K562 (cell line): ENCODE measurements around the gene SPHK2. TPM values are rescaled to one million over a fixed set of nuclear protein-coding genes. Genes with fewer than 3 reads are reported as not detected.

Source experiments
- BRD4 ChIP-seq: fragments of 200-600 bp; sonication (generic); IDR thresholded peaks from 2 replicates; pipeline ENCODE4 v1.6.1; 2017; ENCODE audit warnings: inconsistent platforms
- DDX20 ChIP-seq: fragments of 450-650 bp; IDR thresholded peaks from 2 replicates; pipeline ENCODE4 v1.6.1; 2016; ENCODE audit warnings: missing genetic modification characterization, low read depth, mild to moderate bottlenecking, missing compliant biosample characterization, moderate library complexity
- EGR1 ChIP-seq: fragments of 450-650 bp; conservative IDR thresholded peaks from 2 replicates; pipeline ENCODE4 v1.6.1; 2017; ENCODE audit warnings: mild to moderate bottlenecking
- FOSL1 ChIP-seq: fragments of 200-800 bp; sonication (Bioruptor generic); conservative IDR thresholded peaks from 2 replicates; pipeline ENCODE4 v1.6.1; 2016; ENCODE audit warnings: missing genetic modification characterization, missing compliant biosample characterization
- GABPA ChIP-seq: fragments of 200-800 bp; sonication (Bioruptor generic); conservative IDR thresholded peaks from 2 replicates; pipeline ENCODE4 v1.6.1; 2016; ENCODE audit warnings: low read depth, missing genetic modification characterization, missing compliant biosample characterization
- HDAC3 ChIP-seq: fragments of 450-650 bp; IDR thresholded peaks from 2 replicates; pipeline ENCODE4 v1.6.1; 2018; ENCODE audit warnings: borderline replicate concordance, mild to moderate bottlenecking, moderate library complexity; ENCODE audit not compliant: partially characterized antibody
- MCM2 ChIP-seq: fragments of 450-650 bp; IDR thresholded peaks from 2 replicates; pipeline ENCODE4 v1.6.1; 2017; ENCODE audit warnings: low read depth, mild to moderate bottlenecking
- NCOA1 ChIP-seq: fragments of 450-650 bp; IDR thresholded peaks from 2 replicates; pipeline ENCODE4 v1.6.1; 2016; ENCODE audit warnings: low read depth
- POLR2AphosphoS5 ChIP-seq: IDR thresholded peaks from 2 replicates; pipeline ENCODE4 v1.6.1; 2011; ENCODE audit warnings: mild to moderate bottlenecking, low read depth, low read length, moderate library complexity; ENCODE audit not compliant: control insufficient read depth, insufficient read depth
- POLR2B ChIP-seq: fragments of 450-650 bp; IDR thresholded peaks from 2 replicates; pipeline ENCODE4 v1.6.1; 2018; ENCODE audit warnings: low read depth; ENCODE audit not compliant: partially characterized antibody
- POU5F1 ChIP-seq: fragments of 150-350 bp; IDR thresholded peaks from 2 replicates; pipeline ENCODE4 v1.6.1; 2014; ENCODE audit warnings: borderline replicate concordance, low read length, low read depth, mild to moderate bottlenecking; ENCODE audit not compliant: partially characterized antibody
- RBFOX2 ChIP-seq: fragments of 200-400 bp; formaldehyde crosslinking; IDR thresholded peaks from 2 replicates; pipeline ENCODE4 v1.6.1; 2017; ENCODE audit warnings: low read depth, mild to moderate bottlenecking, low read length, moderate library complexity
- TEAD1 ChIP-seq, 2 experiments: fragments of 450-650 bp in 1 of 2; sonication (generic) in 1 of 2; formaldehyde crosslinking; IDR thresholded peaks; 2 replicates each; pipeline versions ENCODE4 v1.4.0 to v1.8.0; 2020 to 2022; ENCODE audit warnings: mild to moderate bottlenecking in 2 of 2, missing genetic modification reagents in 1 of 2
- ZBTB17 ChIP-seq: fragments of 450-650 bp; formaldehyde crosslinking; IDR thresholded peaks from 2 replicates; pipeline ENCODE4 v1.4.0; 2020; ENCODE audit warnings: mild to moderate bottlenecking
- ZKSCAN3 ChIP-seq: fragments of 250-450 bp; sonication (Bioruptor Pico); IDR thresholded peaks from 2 replicates; pipeline ENCODE4 v1.4.0; 2020
- ZNF354B ChIP-seq: fragments of 250-450 bp; sonication (Bioruptor Pico); IDR thresholded peaks from 2 replicates; pipeline ENCODE4 v1.4.0; 2020
- ZNF436 ChIP-seq: fragments of 250-450, 450-650 bp; sonication (Bioruptor Pico); formaldehyde crosslinking; IDR thresholded peaks from 2 replicates; pipeline ENCODE4 v1.7.0; 2020; ENCODE audit warnings: mild to moderate bottlenecking
- polyA plus RNA-seq, 8 experiments: library from polyadenylated mRNA; depleted of rRNA in 4 of 8; stranded (reverse) in 5 of 8; unstranded in 3 of 8; fragments of >200 nt; fragmentation: Nextera tagmentation in 2 of 8; fragmentation: Illumina TruSeq in 1 of 8; extraction: Ambion mirVana in 2 of 8; extraction: Trizol in 1 of 8; gene quantifications; 2 replicates each; pipeline versions ENCODE4 v1.2.1 to v1.2.3, GENCODE V29; 2011 to 2014; ENCODE audit warnings: inconsistent platforms in 1 of 8, missing spikeins in 1 of 8
- total RNA-seq, 7 experiments: library from RNA; depleted of rRNA in 6 of 7; stranded (reverse); fragments of >200 nt in 6 of 7; fragmentation: Illumina TruSeq in 2 of 7; extraction: Trizol in 2 of 7; gene quantifications; 2 replicates each; pipeline versions ENCODE4 v1.2.1 to v1.2.3, GENCODE V29; 2011 to 2021; ENCODE audit warnings: low replicate concordance in 1 of 7
- TF ChIP-seq, protein P1 (sequence below): fragments of 450-650 bp; formaldehyde crosslinking; IDR thresholded peaks from 2 replicates; pipeline ENCODE4 v1.4.0; 2022; ENCODE audit warnings: mild to moderate bottlenecking, moderate library complexity
- TF ChIP-seq, protein P2 (sequence below): fragments of 450-650 bp; IDR thresholded peaks from 2 replicates; pipeline ENCODE4 v1.6.1; 2016; ENCODE audit warnings: missing biosample characterization, missing genetic modification characterization
- TF ChIP-seq, protein P3 (sequence below), 3 experiments: fragments of 200-800 bp in 1 of 3; sonication (Bioruptor generic) in 1 of 3; sonication (generic) in 1 of 3; formaldehyde crosslinking in 1 of 3; IDR thresholded peaks; 2 replicates each; pipeline versions ENCODE4 v1.6.1 to v1.8.0; 2016 to 2022; ENCODE audit warnings: mild to moderate bottlenecking in 2 of 3, missing compliant biosample characterization in 2 of 3, missing genetic modification characterization in 2 of 3, missing genetic modification reagents in 1 of 3
- TF ChIP-seq, protein P4 (sequence below): fragments of 250-450 bp; sonication (Bioruptor Pico); IDR thresholded peaks from 2 replicates; pipeline ENCODE4 v1.4.0; 2020; ENCODE audit warnings: borderline replicate concordance
- TF ChIP-seq, protein P5 (sequence below): fragments of 250-450 bp; sonication (Bioruptor Pico); IDR thresholded peaks from 2 replicates; pipeline ENCODE4 v1.5.0; 2021

Gene SPHK2
- total and polyA plus RNA-seq, 9 of the 15 experiments (the other 6 are each of a cell fraction or from before 2014, with no cell fraction given): 0.10 to 15.2 (median 2.9) TPM

DNA sequence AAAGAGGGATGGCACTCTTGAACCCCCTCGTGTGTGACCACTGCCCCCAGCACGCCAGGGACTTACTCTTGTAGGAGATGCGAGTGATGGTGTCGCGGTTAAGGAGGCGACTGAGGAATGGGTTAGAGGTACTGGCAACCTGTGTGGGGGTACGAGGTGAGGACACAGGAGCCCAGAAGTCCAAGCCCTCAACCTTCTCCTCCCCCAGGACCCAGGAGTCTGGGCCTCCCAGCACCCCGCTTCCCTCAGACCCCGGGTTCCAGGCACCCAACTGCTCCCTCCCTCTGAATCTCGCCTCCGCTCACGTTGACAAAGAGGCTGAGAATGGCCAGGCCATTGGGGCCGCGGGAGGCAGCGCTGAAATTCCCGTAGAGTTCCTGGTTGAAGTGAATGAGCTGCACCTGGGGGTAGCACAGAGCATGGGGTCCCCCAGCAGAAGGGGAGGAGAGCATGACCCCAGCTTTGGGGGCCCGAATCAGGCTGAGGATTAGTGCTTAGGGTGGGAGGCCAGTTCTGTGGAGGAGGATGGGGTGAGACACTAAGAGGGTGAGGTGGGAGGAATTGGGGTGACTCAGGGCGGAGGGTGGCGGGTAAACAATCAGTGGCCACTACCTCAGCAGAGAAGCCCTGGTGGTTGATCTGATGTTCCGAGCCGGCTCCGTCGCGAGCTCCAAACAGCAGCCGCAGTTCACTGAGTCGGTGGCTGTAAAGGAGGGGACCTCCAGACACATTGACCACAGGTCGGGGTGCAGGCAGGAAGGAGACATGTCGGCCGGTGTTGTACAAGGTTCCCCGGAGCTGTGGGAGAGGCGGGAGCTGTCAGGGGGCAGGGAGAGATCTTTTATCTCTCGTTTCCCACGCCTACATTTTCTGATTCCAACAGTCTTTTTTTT lies 20.4 kb downstream of the SPHK2 start (continued):
- 0 out of 4 replicates have a peak, but pooled peaks of 1 of the 2 experiments have one; percentile 28 for TF ChIP-seq TEAD1 (CRISPR knock-in tag; IDR thresholded peaks at IDR 0.05)
- TF ChIP-seq, protein P1, sequence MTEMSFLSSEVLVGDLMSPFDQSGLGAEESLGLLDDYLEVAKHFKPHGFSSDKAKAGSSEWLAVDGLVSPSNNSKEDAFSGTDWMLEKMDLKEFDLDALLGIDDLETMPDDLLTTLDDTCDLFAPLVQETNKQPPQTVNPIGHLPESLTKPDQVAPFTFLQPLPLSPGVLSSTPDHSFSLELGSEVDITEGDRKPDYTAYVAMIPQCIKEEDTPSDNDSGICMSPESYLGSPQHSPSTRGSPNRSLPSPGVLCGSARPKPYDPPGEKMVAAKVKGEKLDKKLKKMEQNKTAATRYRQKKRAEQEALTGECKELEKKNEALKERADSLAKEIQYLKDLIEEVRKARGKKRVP (CRISPR knock-in tag): no peak
- no peak for TF ChIP-seq ZNF354B (CRISPR knock-in tag)
- TF ChIP-seq, protein P2, sequence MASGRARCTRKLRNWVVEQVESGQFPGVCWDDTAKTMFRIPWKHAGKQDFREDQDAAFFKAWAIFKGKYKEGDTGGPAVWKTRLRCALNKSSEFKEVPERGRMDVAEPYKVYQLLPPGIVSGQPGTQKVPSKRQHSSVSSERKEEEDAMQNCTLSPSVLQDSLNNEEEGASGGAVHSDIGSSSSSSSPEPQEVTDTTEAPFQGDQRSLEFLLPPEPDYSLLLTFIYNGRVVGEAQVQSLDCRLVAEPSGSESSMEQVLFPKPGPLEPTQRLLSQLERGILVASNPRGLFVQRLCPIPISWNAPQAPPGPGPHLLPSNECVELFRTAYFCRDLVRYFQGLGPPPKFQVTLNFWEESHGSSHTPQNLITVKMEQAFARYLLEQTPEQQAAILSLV (tag): no peak
- no peak for TF ChIP-seq GABPA (tag)
- TF ChIP-seq ZKSCAN3: no peak
- TF ChIP-seq FOSL1: peak; percentile 82
- TF ChIP-seq, protein P3, sequence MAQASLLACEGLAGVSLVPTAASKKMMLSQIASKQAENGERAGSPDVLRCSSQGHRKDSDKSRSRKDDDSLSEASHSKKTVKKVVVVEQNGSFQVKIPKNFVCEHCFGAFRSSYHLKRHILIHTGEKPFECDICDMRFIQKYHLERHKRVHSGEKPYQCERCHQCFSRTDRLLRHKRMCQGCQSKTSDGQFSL (CRISPR knock-in tag; IDR thresholded peaks at IDR 0.05): peak; percentile 17; the same call in 1 of the 2 replicates
- TF ChIP-seq, protein P3 (tag; IDR thresholded peaks at IDR 0.05): no peak
- TF ChIP-seq POLR2AphosphoS5: 0 out of 2 replicates have a peak, but pooled peaks have one; percentile 25
- TF ChIP-seq DDX20 (tag): no peak
- TF ChIP-seq ZBTB17: no peak
- peak; percentile 69 for TF ChIP-seq RBFOX2
- peak; percentile 80 for TF ChIP-seq EGR1
- TF ChIP-seq NCOA1: 0 out of 2 replicates have a peak, but pooled peaks have one; percentile 16
- TF ChIP-seq HDAC3: no peak
- TF ChIP-seq, protein P4, sequence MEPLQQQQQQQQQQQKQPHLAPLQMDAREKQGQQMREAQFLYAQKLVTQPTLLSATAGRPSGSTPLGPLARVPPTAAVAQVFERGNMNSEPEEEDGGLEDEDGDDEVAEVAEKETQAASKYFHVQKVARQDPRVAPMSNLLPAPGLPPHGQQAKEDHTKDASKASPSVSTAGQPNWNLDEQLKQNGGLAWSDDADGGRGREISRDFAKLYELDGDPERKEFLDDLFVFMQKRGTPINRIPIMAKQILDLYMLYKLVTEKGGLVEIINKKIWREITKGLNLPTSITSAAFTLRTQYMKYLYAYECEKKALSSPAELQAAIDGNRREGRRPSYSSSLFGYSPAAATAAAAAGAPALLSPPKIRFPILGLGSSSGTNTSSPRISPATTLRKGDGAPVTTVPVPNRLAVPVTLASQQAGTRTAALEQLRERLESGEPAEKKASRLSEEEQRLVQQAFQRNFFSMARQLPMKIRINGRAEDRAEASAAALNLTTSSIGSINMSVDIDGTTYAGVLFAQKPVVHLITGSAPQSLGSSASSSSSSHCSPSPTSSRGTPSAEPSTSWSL (CRISPR knock-in tag): no peak
- TF ChIP-seq, protein P5, sequence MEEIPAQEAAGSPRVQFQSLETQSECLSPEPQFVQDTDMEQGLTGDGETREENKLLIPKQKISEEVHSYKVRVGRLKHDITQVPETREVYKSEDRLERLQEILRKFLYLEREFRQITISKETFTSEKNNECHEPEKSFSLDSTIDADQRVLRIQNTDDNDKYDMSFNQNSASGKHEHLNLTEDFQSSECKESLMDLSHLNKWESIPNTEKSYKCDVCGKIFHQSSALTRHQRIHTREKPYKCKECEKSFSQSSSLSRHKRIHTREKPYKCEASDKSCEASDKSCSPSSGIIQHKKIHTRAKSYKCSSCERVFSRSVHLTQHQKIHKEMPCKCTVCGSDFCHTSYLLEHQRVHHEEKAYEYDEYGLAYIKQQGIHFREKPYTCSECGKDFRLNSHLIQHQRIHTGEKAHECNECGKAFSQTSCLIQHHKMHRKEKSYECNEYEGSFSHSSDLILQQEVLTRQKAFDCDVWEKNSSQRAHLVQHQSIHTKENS (CRISPR knock-in tag): no peak
- TF ChIP-seq POLR2B: peak; percentile 58
- TF ChIP-seq POU5F1: no peak
- no peak for TF ChIP-seq MCM2
- no peak for TF ChIP-seq BRD4
- TF ChIP-seq ZNF436 (CRISPR knock-in tag): no peak
